HG03565 (cell line): ENCODE results near the gene FNDC4.
"Not testable (repeated sequence)": the region's sequence is repeated elsewhere in the genome, so short reads cannot be mapped to it uniquely, and the experiment has no call there.

Experiments used
- ATAC-seq: cut with Tn5 transposase; IDR thresholded peaks from one replicate; pipeline ENCODE4 v1.9.1; 2021; ENCODE audit warnings: mild to moderate bottlenecking, moderate library complexity; ENCODE audit not compliant: unreplicated experiment

FNDC4 gene

DNA sequence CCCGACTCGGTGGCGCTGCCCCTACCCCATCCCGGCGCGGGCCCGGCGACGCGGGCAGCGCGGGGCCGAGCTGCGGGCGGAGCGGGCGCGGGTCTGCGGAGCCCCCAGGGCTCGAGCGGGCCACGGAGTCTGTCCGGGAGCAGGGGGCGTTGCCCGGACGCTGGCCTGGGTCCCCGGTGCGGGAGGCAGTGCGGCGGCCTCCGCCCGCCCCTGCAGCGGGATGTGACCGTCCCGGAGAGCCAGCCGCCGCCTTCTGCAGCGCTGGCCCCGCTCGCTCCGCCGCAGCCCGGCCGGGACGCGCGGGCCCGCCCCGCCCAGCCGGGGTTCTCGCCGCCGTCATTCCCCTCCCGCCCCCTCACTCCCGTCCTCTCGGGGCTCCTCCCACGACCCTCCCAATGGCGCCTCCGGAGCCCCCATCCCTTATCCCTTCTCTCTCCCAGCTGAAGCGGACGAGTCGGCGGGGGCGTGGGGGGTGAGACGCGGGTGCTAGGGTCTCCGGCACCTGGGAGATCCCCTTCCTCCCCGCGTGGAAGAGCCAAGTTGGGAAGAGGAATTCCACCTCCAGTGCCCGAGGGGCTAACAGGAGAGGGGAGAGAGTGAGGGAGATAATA lies at the start of gene FNDC4:
Gene FNDC4, minus strand, starts transcription at position 257 of the 611 bp plus-strand sequence. CDS start 521 bp downstream, outside the sequence.
- ATAC-seq: no peak

- no peak for ATAC-seq
Observed at GRCh38 chr2:27544143-27544821, 49.3 kb upstream of the FNDC4 start.

DNA sequence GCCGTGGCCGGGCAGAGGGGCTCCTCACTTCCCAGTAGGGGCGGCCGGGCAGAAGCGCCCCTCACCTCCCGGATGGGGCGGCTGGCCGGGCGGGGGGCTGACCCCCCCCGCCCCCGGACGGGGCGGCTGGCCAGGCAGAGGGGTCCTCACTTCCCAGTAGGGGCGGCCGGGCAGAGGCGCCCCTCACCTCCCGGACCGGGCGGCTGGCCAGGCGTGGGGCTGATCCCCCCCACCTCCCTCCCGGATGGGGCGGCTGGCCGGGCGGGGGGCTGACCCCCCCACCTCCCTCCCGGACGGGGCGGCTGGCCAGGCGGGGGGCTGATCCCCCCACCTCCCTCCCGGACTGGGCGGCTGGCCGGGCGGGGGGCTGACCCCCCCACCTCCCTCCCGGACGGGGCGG lies 44.6 kb upstream of the FNDC4 start:
- ATAC-seq: not testable (repeated sequence)

- ATAC-seq: not testable (repeated sequence)
Observed at GRCh38 chr2:27538839-27539450, 43.9 kb upstream of the FNDC4 start.

- ATAC-seq: no peak
Observed at GRCh38 chr2:27537287-27537686, 42.3 kb upstream of the FNDC4 start.

- no peak for ATAC-seq
Observed at GRCh38 chr2:27531983-27532382, 37.0 kb upstream of the FNDC4 start.

GRCh38 chr2:27527182-27527581 lies 32.2 kb upstream of the FNDC4 start:
- no peak for ATAC-seq

DNA sequence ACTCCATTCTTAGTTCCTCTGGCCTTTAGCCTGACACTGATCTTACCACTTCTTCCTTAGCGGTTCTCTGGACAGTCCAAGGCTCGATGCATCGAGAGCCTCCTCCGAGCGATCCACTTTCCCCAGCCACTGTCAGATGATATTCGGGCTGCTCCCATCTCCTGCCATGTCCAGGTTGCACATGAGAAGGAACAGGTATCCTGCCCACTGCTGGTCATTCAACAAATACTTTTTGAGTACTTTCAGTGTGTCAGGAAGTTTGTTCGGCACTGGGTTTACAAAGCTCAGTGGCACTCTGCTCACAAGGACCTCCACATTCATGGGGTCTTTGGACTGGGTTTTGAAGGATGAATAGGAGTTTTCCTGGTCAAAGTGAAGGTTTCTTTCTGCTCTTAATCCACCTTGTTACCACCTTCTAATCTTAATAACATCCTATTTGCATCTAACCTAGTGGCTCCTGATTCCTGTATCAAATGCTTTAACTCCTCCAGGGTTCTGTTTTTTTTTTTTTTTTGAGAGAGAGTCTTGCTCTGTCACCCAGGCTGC lies 27.5 kb upstream of the FNDC4 start:
- ATAC-seq: no peak

GRCh38 chr2:27520316-27520715 lies 25.3 kb upstream of the FNDC4 start:
- ATAC-seq: no peak

GRCh38 chr2:27518782-27519113 lies 23.7 kb upstream of the FNDC4 start:
- no peak for ATAC-seq

GRCh38 chr2:27518113-27518781 lies 23.2 kb upstream of the FNDC4 start:
- ATAC-seq: no peak

DNA sequence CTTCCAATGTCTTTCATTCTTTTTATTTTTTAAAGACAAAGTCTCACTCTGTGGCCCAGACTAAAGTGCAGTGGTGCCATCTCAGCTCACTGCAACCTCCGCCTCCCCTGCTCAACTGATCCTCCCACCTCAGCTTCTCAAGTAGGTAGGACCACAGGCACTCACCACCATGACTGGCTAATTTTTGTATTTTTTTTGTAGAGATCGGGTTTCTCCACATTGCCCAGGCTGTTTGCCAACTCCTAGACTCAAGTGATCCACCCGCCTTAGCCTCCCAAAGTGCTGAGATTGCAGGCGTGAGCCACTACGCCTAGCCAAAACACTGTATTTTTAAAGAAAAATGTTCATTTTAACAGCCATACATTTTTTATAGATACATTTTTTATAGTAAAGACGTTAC lies 14.3 kb upstream of the FNDC4 start:
- ATAC-seq: no peak

GRCh38 chr2:27507293-27507692 lies 12.3 kb upstream of the FNDC4 start:
- ATAC-seq: no peak

- ATAC-seq: no peak
Observed at GRCh38 chr2:27506587-27506986, 11.6 kb upstream of the FNDC4 start.

- no peak for ATAC-seq
Observed at GRCh38 chr2:27502142-27502541, 7.1 kb upstream of the FNDC4 start.

GRCh38 chr2:27501042-27501441 lies 6.0 kb upstream of the FNDC4 start:
- ATAC-seq: no peak

- ATAC-seq: no peak
Observed at GRCh38 chr2:27498975-27499374, 4.0 kb upstream of the FNDC4 start.

- ATAC-seq: no peak
Observed at GRCh38 chr2:27497288-27497627, 2.3 kb upstream of the FNDC4 start.

DNA sequence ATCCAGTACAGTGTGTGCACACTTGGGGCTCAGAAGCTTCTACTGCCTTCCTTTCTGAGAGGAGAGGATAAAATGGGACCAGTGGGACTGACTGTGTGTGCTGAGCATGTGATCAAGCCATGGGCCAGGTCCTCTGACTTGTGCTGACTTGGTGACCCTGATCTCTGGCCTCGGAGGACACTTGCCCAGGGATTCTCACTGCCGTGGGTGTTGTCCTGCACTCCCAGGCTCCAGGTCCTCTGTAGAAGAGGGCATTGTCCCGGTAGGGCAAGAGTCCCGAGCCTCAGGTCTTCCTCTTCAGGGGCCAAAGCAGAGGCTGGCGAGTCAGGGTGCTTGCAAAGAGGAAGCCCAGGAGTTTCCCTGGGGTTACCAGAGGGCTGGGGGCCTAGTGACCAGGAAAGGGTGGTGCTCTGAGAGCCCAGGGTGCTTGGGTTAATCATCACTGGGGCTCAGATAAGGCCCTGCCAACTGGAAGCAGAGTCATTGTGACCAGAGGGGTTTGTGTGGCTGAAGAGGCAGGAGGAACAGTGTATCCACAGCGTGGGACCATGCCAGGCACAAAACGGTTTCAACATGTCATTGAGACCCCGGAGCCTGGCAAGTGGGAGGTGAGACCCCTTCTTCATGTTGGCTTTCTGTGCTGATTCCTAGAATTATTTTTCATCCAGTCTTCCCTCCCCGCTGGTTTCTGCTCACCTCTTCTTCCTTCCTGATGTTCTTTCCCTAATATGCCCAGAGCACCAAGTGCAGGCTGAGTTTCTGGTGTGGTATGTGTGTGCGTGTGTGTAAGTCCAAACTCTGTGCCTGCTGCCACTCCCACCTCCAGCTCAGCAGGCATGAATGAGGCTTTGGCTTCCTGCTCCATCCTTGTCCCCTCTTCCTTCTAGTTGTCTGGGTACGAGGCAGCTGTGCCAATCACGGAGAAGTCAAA lies 1.6 kb upstream of the FNDC4 start, which contains the start of gene GCKR:
Gene GCKR, plus strand, starts transcription at position 483 of the 931 bp plus-strand sequence. Its CDS starts 66 bp downstream, at position 549.
- no peak for ATAC-seq

- no peak for ATAC-seq
Observed at GRCh38 chr2:27495840-27496356, 898 bp upstream of the FNDC4 start.
